Body of pancreas (tissue), 4 donors: ENCODE measurements around the gene KCTD11.

Experiments used
- CTCF ChIP-seq, 7 experiments: fragments of 450-650 bp in 4 of 7; fragments of 200-600 bp in 3 of 7; sonication (generic) in 3 of 7; IDR thresholded peaks; one replicate each; pipeline ENCODE4 v1.5.1; 2016 to 2019; ENCODE audit warnings: antibody characterized with exemption in 7 of 7
- POLR2A ChIP-seq, 3 donors: fragments of 450-650 bp; IDR thresholded peaks; one replicate each; pipeline ENCODE4 v1.6.1; 2016; ENCODE audit warnings: antibody characterized with exemption in 3 of 3, mild to moderate bottlenecking in 2 of 3

- no peak for TF ChIP-seq CTCF (IDR thresholded peaks at IDR 0.05)
- no peak for TF ChIP-seq POLR2A (IDR thresholded peaks at IDR 0.05)
Observed at GRCh38 chr17:7340179-7340578, 11.8 kb upstream of the KCTD11 start.
